Measurements from ENCODE around the gene SMARCAL1.

Gene SMARCAL1

DNA sequence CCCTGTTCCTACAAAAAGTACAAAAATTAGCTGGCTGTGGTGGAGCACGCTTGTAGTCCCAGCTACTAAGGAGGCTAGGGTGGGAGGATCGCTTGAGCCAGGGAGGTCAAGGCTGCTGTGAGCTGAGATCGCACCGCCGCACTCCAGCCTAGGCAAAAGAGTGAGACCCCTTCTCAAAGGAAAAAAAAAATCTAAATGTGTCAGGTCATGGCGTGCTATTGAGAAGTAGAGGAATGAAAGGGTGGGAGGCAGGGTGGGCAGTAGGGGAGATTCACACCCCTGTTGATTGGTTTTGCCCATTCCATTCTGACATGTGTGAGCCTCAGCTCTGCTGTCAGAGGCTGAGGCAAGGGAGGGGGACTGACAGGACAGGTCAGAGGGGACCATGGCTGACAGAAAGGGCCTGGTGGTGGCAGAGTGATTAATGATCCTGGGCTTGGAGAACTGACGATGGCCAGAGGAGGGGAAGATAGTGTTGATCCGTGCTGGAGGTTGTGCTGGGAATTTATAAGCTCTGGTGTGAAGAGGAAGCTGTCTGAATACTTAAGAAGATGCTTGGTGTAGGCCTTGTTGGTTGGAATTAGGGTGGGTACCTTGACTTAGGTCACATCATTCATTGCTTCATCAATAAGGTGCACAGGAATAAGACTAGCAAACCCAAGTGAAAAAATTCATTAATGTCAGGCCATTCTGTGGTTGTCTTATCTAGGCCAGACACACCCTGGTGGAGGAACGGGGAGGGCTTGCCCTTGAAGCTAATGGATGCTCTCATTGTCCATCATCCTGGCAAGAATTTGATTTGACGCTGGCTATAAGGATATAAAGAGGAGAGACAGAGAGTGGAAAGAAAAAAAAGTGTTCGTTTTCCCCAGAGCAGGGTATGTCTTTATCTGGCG lies 19.1 kb upstream of the SMARCAL1 start:
- DNase-seq = no peak

DNA sequence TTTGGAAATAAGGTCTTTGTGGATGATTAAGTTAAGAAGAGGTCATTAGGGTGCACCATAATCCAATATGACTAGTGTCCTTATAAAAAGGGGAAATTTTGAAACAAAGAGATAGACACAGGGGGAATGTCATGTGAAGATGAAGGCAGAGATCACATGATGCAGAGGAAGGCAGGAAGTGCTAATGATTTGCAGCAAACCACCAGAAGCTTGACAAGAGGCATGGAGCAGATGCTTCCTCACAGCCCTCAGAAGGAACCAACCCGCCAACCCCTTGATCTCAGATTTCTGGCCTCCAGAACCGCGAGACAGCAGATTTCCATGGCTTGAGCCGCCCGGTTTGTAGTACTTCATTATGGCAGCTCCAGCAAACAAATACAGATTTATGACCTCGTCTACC lies 17.4 kb upstream of the SMARCAL1 start:
- no peak for DNase-seq

DNA sequence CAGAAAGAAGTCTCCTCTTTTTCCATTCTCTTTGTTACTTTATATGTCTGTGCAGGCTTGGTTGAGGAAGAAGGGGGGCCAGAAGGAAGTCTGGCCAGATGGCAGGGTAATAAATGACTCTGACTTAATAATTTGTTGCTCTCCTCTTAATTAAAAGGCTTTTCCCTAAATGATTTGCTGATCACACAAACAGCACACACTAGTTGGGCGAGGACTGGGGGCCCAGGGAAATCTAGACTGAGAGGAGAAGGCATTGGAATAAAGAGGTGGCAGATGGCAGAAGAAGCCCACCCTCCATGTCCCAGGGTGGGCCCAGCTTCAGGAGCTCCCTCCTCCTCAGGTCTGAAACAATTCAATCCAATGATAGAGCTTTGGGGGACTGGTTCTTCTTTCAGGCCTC lies 12.7 kb upstream of the SMARCAL1 start:
- no peak for DNase-seq

DNA sequence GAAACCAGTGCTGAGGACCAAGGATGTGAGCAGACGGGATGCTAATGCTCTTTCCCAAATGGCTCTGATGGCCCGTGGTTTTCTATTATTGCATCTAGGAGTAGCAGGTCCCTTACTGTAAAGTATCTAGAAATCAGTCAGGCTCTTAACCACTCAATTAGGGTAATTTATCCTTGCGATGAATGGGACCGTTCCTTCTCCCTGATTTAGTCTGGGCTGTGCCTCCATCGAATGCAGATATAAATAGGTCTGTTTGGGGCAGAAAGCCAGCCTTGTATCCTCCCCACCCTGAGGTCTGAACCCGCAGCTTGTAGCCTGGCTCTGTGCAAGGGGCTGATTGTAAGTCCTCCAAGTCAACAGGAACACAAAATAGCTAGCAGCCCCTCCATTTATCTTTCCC lies 9.5 kb upstream of the SMARCAL1 start:
- DNase-seq = no peak

DNA sequence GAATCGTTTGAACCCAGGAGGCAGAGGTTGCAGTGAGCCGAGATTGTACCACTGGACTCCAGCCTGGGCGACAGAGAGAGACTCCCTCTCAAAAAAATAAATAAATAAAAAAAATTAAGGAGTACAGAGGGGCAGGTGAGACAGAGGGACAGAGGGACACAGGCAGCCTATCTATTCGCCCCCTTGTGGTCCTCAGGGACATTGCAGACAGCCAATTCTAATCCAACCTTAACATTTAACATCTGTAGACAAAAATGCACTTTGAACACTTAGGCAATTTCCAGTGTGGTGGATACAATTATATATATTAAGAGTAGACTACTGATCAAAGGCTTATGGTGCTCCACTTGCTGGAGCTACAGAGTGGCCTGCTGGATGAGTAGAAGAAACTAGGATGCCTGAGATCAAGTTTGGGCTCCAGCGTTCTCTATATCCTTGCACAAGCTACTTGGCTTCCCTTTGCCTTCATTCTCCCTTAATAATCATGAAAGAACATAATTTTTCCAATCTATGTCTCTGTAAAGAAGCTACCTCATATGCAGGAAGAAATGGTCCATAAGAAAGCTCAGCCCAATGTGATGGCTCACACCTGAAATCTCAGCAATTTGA lies 8.2 kb upstream of the SMARCAL1 start:
- no peak for DNase-seq

DNA sequence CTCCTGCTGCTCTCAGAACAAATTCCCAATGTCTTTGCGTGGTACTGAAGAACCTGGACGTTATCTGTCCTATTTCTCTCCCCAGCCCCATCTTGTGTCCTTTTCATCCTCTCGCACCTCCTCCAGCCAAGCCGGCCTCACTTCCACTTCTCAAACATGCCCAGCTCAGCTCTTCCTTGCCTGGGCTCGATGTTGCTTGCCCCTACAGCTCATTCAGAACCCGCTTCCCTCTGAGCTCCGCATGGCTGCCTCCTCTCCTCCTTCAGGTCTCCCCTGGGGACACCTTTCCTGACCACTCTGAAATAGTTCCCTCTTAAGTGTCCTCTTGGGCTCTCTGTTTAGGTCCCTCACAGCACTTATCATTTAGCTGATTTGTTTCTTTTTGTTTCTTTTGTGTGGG lies 6.7 kb upstream of the SMARCAL1 start:
- no peak for DNase-seq

DNA sequence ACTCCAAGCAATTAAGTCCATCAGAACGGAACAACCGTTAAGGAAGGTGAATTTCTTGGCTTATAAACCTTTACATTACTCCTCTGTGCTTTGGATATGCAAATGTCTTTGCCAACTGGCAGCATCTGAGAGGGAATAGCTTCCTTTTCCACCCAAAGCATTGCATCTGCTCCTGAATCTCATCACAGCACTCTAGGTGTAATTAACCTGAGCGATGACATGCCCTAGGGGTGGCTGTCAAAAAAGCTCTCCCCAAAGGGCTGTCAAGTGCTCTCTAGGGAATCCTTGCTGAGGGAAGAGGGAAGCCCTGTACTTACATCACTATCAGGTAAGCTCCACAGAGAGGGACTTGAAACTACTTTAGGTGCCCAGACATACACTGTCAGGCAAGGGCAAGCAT lies 5.5 kb upstream of the SMARCAL1 start:
- DNase-seq = no peak

DNA sequence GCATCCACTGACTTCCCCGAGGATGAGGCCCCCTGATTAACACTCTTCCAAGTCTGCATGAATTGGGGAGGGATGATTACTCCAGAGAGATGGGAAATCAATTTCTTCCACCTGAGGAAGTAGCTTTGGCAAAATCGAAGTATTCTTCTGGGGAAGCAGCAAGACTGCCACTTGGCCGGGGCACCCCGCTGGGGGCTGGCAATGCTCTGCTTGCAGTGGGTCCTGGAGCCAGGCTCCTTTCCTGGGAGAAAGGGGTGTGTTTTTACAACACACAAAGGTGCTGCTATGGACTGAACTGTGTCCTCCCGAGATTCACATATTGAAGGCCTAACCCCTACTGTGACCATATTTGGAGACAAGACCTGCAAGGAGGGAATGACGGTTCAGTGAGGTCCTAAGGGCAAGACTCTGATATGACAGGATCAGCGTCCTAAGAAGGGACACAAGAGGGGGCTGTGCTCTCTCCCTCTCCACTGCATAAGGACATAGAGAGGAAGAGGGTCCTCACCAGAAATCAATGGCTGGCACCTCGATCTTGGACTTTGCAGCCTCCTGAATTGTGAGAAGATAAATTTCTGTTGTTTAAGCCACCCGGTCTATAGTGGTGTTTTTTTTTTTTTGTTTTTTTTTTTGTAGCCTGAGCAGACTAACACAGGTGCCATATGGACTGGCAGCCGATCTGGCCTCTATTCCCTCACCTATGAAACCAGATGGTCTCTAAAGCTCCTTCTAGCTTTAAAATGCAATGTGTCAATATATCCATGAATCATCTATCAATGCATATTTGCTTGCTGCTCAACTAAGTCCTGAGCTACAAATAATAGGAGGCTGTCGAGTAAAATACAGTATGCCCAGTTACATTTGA lies 3.6 kb upstream of the SMARCAL1 start:
- peak; percentile 40 for DNase-seq

DNA sequence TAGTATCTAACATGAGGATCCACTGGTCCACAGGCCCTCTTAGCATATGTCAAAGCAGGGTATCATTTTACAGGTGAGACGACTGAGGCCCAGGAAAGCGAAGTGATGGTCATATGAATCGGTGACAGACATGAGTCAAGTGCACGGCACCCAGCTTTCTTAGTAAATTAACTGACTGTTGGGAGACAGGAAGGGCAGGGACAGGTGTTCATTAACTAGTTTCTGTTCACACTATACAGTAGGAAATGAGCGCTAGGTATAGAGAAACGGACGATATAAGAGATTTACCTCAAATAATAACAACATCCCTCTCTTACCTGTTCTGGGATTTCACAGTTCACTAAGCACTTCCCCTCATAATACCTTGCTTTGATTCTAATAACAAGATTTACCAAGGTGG lies 1.7 kb upstream of the SMARCAL1 start:
- DNase-seq = no peak

DNA sequence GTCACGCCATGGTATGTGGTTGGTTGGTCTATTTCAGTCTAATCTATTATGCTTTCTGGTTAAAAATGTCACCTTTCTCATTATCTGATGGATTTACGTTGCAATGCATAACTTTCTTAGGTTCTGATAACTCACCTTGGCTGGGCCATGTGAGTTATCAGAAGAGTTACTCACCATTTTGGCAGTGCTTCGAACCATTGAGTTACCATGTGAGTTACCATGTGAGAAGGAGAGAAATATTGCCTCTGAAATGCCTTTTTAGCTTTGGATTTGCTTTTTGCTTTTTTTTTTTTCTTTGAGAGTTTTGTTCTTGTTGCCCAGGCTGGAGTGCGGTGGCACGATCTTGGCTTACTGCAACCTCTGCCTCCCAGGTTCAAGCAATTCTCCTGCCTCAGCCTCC lies 1.6 kb downstream of the SMARCAL1 start:
- no peak for DNase-seq

DNA sequence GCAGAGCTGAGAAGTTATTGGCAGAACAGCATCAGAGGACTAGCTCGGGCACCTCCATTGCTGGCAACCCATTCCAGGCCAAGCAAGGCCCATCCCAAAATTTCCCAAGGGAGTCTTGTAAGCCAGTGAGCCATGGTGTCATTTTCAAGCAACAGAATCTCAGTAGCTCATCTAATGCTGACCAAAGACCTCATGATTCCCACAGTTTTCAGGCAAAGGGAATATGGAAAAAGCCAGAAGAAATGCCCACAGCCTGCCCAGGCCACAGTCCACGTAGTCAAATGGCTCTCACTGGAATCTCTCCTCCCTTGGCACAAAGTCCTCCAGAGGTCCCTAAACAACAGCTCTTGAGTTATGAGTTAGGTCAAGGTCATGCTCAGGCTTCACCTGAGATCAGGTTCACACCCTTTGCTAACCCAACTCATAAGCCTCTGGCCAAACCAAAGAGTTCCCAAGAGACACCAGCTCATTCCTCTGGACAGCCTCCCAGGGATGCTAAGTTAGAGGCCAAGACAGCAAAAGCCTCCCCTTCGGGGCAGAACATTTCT lies 2.6 kb downstream of the SMARCAL1 start:
- no peak for DNase-seq

DNA sequence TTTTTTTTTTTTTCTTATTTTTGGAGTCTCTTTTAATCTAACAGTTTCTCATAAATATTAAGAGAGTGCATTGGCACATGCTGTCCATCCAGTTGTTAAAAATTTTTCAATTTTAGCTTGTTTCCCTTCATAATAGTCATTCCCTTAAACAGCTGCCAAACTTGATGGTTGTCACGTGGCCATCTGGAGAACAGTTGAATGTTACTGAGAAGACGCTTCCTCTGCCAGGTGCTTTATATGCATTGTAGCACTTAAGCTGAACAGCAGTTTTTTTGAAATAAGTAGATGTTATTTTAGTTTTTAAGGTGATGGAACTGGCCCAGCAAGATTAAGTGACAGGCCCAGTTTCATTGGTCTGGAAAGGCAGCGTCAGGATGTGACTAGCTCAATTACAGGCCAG lies 3.3 kb downstream of the SMARCAL1 start:
- no peak for DNase-seq

DNA sequence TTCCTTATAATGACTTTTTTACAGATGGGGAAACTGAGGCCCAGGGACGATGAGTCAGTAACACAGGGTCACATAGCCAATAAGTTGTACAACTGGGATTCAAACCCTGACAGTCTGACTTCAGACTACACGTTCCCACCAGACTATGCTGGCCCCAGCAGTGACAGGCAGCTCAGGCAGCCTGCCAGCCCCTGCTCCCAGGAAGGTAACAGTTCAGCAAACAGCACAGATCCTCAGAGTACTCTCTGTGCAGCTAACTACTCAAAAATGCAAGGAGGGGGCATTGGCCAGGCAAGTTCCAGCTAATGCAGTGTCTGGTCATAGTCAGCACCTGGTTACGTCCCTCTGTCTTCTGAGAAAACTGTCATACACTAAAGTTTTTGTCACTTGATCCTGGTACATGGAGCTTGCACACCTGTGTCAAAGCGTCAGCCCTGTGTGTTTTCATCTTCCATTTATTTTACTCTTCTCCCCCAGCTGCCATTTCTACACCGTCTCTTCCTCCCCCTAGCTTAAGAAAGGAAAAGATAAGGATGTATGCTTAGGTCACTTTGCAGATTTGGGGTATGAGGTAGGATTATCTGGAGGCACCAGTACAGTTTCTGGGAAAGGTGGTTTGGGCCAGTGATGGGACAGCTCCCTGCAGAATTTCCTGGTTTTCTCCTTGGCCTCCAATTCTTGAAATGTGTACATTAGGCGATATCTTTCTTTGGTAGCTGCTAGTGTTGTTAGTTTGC lies 4.5 kb downstream of the SMARCAL1 start:
- DNase-seq = no peak

DNA sequence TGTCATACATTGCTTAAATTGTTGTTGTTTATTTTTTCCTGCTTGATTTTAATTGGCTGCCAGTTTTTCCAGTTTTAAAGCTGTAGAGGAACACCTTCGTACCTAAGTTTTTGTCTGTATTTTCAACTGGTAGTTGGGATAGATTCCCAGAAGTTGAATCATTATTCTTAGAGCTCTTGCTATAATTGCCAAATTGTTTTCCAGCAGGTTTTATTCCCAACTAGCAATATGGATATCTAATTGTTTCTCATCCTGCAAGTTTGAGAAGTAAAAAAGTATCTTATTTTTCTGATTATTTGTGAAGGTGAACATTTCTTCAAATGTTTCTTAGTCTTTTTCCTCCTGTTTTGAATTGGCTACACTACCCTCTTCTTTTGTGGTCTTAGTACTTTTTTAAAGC lies 6.7 kb downstream of the SMARCAL1 start:
- no peak for DNase-seq

DNA sequence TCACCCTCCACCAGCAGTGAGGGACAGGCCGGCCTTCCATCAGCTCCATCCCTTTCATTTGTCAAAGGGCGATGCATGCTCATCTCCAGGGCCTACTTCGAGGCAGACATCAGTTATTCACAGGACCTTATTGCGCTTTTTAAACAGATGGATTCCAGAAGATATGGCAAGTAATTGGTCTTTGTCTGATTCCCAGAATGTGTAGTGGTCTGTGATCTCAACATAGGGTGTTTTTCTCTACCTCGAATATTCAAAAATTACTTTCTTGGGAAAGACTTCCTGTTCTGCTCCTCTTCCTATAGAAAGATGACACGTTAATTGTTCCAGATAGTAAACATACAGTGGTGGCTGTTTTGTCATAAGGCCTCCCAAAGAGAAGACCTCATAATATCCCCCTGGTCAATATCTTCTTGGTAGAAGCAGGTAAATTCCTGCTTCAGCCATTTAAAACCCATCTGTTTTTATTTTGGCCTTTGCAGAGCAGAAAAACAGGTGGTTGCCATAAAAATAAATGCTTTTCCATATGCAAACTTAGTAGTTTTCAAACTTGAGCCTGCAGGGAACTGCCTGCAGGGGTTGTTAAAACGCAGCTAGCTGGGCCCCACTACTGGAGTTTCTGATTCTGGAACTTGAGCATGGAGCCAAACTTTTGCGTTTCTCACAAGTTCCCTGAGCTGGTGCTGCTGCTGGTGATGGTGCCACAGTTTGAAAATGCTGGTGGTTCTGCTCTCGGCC lies 8.2 kb downstream of the SMARCAL1 start:
- DNase-seq = no peak

DNA sequence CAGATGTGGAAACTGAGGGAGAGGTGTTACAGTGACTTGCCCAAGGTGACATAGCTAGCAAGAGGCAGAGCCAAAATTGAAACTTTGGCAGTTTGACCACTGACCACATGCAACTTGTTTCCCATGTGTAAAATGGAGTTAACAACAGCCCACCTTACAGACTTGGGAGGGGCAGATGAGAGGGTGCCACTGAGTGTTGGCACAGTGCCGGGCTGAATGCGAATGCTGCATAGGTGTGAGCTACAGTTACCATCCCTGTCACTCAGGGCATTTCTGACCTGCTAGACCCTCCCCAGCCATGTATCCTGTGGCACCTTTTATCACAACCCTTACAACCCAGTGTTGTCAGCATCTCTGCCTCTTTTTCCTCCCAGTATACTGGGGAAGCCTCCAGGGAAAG lies 10.8 kb downstream of the SMARCAL1 start:
- DNase-seq = no peak

DNA sequence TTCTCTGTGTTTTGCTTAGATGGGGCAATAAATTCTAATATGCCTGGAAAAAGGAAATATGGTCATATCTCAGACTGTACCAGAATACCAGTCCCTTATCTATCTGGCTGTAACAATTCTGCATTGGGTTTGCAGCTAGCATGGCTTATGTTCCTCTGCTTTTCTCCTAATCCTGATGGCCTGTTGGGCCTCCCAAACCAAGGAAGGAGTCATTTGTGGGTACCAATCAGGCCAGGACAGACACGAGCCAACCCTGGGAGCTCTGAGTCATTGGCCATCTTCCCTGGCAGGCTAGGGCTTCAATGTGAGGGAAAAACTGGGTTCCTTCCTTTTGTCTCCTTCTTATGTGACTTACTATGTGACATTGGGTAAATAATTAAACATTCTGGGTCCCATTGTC lies 12.0 kb downstream of the SMARCAL1 start:
- no peak for DNase-seq

DNA sequence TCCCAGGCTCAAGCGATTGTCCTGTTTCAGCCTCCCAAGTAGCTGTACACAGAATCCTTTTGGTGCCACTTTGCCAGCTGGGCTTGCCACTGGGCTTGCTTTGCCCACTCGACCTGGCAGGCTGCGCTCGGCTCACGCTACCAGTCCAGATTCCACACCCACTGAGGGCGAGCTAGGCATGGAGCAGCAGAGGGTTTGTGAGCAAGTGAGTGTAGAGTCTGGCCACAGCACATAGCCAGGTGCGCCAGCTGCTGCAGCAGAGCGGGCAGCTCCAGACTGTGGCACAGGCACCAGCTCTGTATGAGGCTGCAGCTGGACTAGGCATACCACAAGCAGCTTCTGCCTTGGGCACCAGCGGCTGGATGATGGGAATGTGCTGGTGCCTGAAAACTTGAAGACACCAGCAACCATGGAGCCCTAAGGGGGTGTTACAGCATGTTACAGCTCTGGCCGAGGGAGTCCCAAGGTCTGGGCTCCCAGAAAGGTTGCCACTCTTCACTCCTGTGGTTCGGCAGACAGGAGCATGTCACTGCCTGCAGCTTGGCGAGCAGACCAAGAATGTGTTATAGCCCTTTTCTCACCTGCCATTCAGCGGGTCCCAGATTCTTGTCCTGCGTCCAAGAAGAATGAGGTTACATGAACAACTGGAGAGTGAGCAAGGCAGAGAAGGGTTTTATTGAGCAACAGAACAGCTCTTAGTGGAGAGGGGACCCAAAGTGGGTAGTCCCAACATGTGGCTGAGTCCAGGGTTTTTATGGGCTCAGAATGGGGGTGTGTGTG lies 12.9 kb downstream of the SMARCAL1 start:
- no peak for DNase-seq

DNA sequence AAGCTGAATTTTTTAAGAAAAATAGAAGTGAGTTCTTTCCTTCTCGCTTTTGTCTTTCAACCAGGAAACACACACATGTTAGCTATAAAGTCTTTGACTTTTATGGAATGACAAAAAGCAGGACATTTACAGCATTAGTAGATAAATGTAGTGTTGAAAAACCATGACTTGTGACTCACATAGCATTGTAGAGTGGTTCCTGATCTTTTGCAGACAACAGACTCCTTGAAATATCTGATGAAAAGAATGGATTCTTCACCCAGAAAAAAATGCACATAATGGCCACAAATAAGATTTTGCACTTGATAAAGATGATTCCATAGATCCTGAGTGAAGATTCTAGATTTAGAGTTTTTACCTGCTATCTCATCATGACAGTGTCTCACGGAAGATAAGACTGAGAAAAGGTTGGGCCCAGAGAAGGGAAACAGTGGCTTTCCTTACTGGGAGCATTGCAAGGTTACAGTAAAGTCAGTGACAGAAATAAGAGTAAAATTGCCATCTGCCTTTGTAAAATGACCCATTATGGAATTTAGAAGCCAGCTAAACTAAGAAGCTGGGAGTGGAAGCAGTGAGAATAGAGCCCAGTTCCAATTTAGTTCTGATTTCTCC lies 14.0 kb downstream of the SMARCAL1 start:
- DNase-seq = no peak

DNA sequence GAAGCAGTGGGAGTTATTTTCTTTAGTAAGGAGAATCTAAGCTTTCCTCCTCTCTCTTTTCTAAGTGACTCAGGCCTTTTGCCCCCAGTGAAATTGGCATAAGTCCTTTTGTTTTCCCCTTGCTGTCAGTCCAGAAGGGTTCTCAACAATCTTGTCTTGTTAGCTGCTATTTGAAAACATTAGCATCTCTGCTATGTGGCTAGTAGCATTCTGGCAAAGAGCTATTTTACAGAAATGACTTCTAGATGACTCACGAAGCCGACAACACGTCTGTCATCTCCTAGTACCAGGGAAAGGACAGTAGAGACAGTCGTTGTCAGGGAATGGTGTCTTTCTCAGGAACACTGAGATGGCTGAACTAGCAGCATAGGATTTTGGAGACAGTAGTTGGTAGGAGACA lies 14.7 kb downstream of the SMARCAL1 start:
- DNase-seq = no peak
